IgD-negative memory B cell (primary cell): Measurements from ENCODE around the gene TARDBP. TPM values are rescaled to one million over a fixed set of nuclear protein-coding genes. Genes with fewer than 3 reads are reported as not detected.

Source experiments
- H3K27ac Mint-ChIP-seq, 3 donors: one replicate each; pipeline ENCODE4 v1.8.0; 2020 to 2022; ENCODE audit warnings: mild to moderate bottlenecking in 3 of 3, mixed read lengths in 3 of 3, moderate library complexity in 1 of 3
- H3K27me3 Mint-ChIP-seq: one replicate; pipeline ENCODE4 v1.8.0; 2021; ENCODE audit warnings: mixed read lengths
- H3K36me3 Mint-ChIP-seq: one replicate; pipeline ENCODE4 v1.8.0; 2020; ENCODE audit warnings: mild to moderate bottlenecking, mixed read lengths
- H3K4me1 Mint-ChIP-seq, 3 donors: one replicate each; pipeline ENCODE4 v1.8.0; 2020 to 2022; ENCODE audit warnings: mixed read lengths in 3 of 3, mild to moderate bottlenecking in 1 of 3
- H3K4me3 Mint-ChIP-seq, 4 donors: one replicate each; pipeline ENCODE4 v1.8.0; 2020 to 2022; ENCODE audit warnings: mild to moderate bottlenecking in 4 of 4, mixed read lengths in 4 of 4, moderate library complexity in 3 of 4
- H3K9me3 Mint-ChIP-seq, 3 donors: one replicate each; pipeline ENCODE4 v1.8.0; 2020 to 2021; ENCODE audit warnings: mixed read lengths in 3 of 3, mild to moderate bottlenecking in 1 of 3
- polyA plus RNA-seq: library from polyadenylated mRNA; unstranded; fragments of 300-500 nt; fragmentation: Illumina TruSeq; gene quantifications from one replicate; pipeline ENCODE4 v1.2.3, GENCODE V29; 2021

The TARDBP gene
- polyA plus RNA-seq: 59.2 TPM

- no peaks in the 10 kb centered on the region for H3K9me3 Mint-ChIP-seq
- H3K27ac Mint-ChIP-seq: peak within 1 kb of the TSS; percentile 99
- H3K4me1 Mint-ChIP-seq: peaks cover 10 to 17% (median 14%) of the 10 kb centered on the region in 3 donors
- H3K4me3 Mint-ChIP-seq: peak within 1 kb of the TSS; percentile 89 to 100 (median 97)
- H3K27me3 Mint-ChIP-seq: no peaks in the 10 kb centered on the region
- H3K36me3 Mint-ChIP-seq: peaks cover 2% of the 10 kb centered on the region
Observed at GRCh38 chr1:11012260-11013159, at the start of gene TARDBP. TARDBP (plus strand) TSS chr1:11012654; CDS start chr1:11013728, 1,074 bp downstream.

GRCh38 chr1:10965546-10966226 is 46.8 kb upstream of the TARDBP start:
- Mint-ChIP-seq H3K27ac (peak overlapping the region in 1 of 3 donors; percentile 94), H3K4me3 (peak overlapping the region in 2 of 4 donors; percentile 78 to 81), H3K4me1 (peaks cover 10 to 29% (median 26%) of the 10 kb centered on the region in 3 donors), H3K9me3 (no peaks in the 10 kb centered on the region), H3K27me3 (peaks cover 19% of the 10 kb centered on the region), H3K36me3 (no peaks in the 10 kb centered on the region)

GRCh38 chr1:10967090-10967489 is 45.4 kb upstream of the TARDBP start:
- Mint-ChIP-seq H3K27ac (no peak overlapping the region), H3K9me3 (no peaks in the 10 kb centered on the region), H3K4me1 (peaks cover 10 to 29% (median 26%) of the 10 kb centered on the region in 3 donors), H3K4me3 (peak overlapping the region in 2 of 4 donors; percentile 10 to 31), H3K27me3 (peaks cover 20% of the 10 kb centered on the region), H3K36me3 (no peaks in the 10 kb centered on the region)

GRCh38 chr1:10968411-10968826 is 44.0 kb upstream of the TARDBP start:
- peaks cover 18% of the 10 kb centered on the region for H3K27me3 Mint-ChIP-seq
- peaks cover 10 to 29% (median 26%) of the 10 kb centered on the region in 3 donors for H3K4me1 Mint-ChIP-seq
- no peaks in the 10 kb centered on the region for H3K36me3 Mint-ChIP-seq
- H3K4me3 Mint-ChIP-seq: peak overlapping the region; percentile 44 to 92 (median 81)
- no peak overlapping the region for H3K27ac Mint-ChIP-seq
- no peaks in the 10 kb centered on the region for H3K9me3 Mint-ChIP-seq

GRCh38 chr1:10969267-10969970 is 43.0 kb upstream of the TARDBP start:
- peaks cover 10% of the 10 kb centered on the region for H3K27me3 Mint-ChIP-seq
- peak overlapping the region in 2 of 4 donors; percentile 77 to 89 for H3K4me3 Mint-ChIP-seq
- H3K9me3 Mint-ChIP-seq: no peaks in the 10 kb centered on the region
- H3K4me1 Mint-ChIP-seq: peaks cover 10 to 29% (median 26%) of the 10 kb centered on the region in 3 donors
- peak overlapping the region in 1 of 3 donors; percentile 68 for H3K27ac Mint-ChIP-seq
- no peaks in the 10 kb centered on the region for H3K36me3 Mint-ChIP-seq

- Mint-ChIP-seq H3K4me1 (peaks cover 7 to 27% (median 24%) of the 10 kb centered on the region in 3 donors), H3K9me3 (no peaks in the 10 kb centered on the region), H3K27me3 (peaks cover 10% of the 10 kb centered on the region), H3K36me3 (no peaks in the 10 kb centered on the region), H3K27ac (no peak overlapping the region), H3K4me3 (no peak overlapping the region)
Observed at GRCh38 chr1:10969971-10970332, 42.5 kb upstream of the TARDBP start.

- Mint-ChIP-seq H3K4me1 (peaks cover 0 to 10% (median 7%) of the 10 kb centered on the region in 3 donors), H3K9me3 (no peaks in the 10 kb centered on the region), H3K27ac (no peak overlapping the region), H3K27me3 (peaks cover 14% of the 10 kb centered on the region), H3K4me3 (no peak overlapping the region), H3K36me3 (no peaks in the 10 kb centered on the region)
Observed at GRCh38 chr1:10973552-10973951, 38.9 kb upstream of the TARDBP start.

- Mint-ChIP-seq H3K27me3 (peaks cover 19% of the 10 kb centered on the region), H3K27ac (no peak overlapping the region), H3K4me3 (no peak overlapping the region), H3K4me1 (peaks cover 0 to 7% (median 4%) of the 10 kb centered on the region in 3 donors), H3K36me3 (no peaks in the 10 kb centered on the region), H3K9me3 (no peaks in the 10 kb centered on the region)
Observed at GRCh38 chr1:10973956-10974881, 38.2 kb upstream of the TARDBP start.

GRCh38 chr1:10975567-10976326 is 36.7 kb upstream of the TARDBP start:
- no peaks in the 10 kb centered on the region for H3K9me3 Mint-ChIP-seq
- peaks cover 0 to 3% (median 0%) of the 10 kb centered on the region in 3 donors for H3K4me1 Mint-ChIP-seq
- H3K27ac Mint-ChIP-seq: no peak overlapping the region
- H3K4me3 Mint-ChIP-seq: no peak overlapping the region
- no peaks in the 10 kb centered on the region for H3K36me3 Mint-ChIP-seq
- peaks cover 29% of the 10 kb centered on the region for H3K27me3 Mint-ChIP-seq

GRCh38 chr1:10978719-10979118 is 33.7 kb upstream of the TARDBP start:
- H3K4me3 Mint-ChIP-seq: no peak overlapping the region
- no peaks in the 10 kb centered on the region for H3K9me3 Mint-ChIP-seq
- H3K36me3 Mint-ChIP-seq: no peaks in the 10 kb centered on the region
- H3K4me1 Mint-ChIP-seq: peaks cover 0 to 3% (median 0%) of the 10 kb centered on the region in 3 donors
- H3K27me3 Mint-ChIP-seq: peaks cover 33% of the 10 kb centered on the region
- H3K27ac Mint-ChIP-seq: no peak overlapping the region

GRCh38 chr1:10979483-10979920 is 33.0 kb upstream of the TARDBP start:
- peaks cover 33% of the 10 kb centered on the region for H3K27me3 Mint-ChIP-seq
- peak overlapping the region in 1 of 3 donors; percentile 47 for H3K27ac Mint-ChIP-seq
- peaks cover 0 to 3% (median 0%) of the 10 kb centered on the region in 3 donors for H3K4me1 Mint-ChIP-seq
- no peaks in the 10 kb centered on the region for H3K9me3 Mint-ChIP-seq
- H3K36me3 Mint-ChIP-seq: no peaks in the 10 kb centered on the region
- no peak overlapping the region for H3K4me3 Mint-ChIP-seq

GRCh38 chr1:10980094-10980577 is 32.3 kb upstream of the TARDBP start:
- Mint-ChIP-seq H3K36me3 (no peaks in the 10 kb centered on the region), H3K27me3 (peaks cover 33% of the 10 kb centered on the region), H3K4me3 (no peak overlapping the region), H3K4me1 (peaks cover 0 to 3% (median 0%) of the 10 kb centered on the region in 3 donors), H3K9me3 (no peaks in the 10 kb centered on the region), H3K27ac (peak overlapping the region in 1 of 3 donors; percentile 47)
